HUDEP-2 (cell line): ENCODE results near the gene PDE6D.

Experiments
- DNase-seq, 76 experiments: peaks; one replicate each; lab custom pipeline; 2025; ENCODE audit not compliant: unreplicated experiment in 76 of 76; lab: John Stamatoyannopoulos, UW

PDE6D gene

DNA sequence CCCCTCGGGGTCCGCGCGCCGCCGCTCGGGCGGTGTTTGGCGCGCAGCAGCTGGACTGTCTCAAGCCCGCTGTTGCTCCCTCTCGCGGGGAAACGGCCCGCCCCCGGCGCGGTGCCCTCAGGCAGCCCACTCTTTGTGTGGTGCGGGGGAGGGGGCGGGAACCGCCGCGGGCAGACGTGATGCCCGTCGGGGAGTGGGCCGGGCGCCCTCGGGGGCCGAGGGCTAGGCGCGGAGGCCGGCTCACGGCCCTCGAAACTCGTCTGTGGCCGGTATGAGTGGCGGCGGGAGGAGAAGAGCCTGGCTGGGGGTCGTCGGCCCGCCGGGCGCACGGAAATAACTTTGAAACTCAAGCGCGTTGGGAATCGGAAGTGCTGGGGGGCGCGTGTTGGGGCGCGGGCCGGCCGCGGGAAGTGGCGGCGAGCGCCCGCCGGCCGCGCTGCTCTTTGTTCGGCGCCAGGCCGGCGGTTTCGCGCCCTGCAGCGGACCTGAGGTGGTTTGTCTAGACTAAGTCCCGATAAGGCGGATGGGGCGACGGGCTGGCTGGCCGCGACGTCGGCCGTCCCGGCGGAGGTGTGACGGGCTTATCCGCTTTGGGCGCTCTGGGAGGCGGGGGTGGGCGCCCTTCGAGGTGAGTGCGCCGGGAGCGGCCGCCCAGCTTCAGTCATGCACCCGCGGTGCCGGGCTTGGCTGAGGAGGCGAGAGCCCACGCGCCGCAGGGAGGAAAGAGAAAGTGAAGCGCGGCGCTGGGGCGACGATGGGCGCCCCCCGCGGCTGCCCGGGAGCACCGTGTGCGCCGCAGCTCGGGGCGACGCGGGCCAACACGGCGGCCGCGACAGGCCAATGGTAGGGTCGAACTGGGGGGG is 72.1 kb downstream of the PDE6D start:
- DNase-seq = peak in 15 of 76 experiments; percentile 10 to 47 (median 28)

DNA sequence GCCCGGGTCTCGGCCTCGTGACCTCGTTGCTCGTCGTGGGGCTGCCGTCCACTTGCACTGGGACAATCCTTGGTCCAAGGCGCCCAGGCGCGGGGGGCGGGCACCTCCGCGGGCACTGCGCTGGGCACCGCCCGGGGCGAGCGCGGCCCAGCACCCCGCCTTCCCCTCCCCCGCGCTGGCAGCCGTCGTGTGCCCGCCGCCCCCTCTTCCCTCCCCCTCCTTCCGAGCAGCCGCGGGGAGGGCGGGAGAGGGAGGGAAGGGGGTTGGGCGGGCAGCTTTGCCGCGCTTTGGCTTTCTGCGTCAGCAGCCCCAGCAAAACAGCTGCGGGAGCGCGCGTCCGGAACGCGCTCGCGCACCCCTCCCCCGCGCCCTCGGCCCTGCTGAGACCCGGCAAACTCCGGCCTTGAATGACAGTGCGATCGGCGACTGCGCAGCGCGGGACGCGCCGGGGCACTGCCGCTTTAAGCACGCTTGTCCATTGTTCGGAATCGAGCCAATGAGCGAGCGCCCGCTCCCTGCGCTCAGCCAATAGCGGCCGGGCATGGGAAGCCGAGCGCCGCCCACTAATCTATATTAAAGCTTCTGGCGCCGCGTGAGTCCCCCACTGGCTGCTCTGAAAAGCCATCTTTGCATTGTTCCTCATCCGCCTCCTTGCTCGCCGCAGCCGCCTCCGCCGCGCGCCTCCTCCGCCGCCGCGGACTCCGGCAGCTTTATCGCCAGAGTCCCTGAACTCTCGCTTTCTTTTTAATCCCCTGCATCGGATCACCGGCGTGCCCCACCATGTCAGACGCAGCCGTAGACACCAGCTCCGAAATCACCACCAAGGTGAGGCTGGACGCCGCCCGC is 72.9 kb downstream of the PDE6D start, which contains the start of gene PTMA:
PTMA (plus strand) TSS at position 599 of the 846 bp plus-strand sequence; CDS start at position 781, 182 bp downstream.
- DNase-seq = peak; percentile 83 to 100 (median 99)

DNA sequence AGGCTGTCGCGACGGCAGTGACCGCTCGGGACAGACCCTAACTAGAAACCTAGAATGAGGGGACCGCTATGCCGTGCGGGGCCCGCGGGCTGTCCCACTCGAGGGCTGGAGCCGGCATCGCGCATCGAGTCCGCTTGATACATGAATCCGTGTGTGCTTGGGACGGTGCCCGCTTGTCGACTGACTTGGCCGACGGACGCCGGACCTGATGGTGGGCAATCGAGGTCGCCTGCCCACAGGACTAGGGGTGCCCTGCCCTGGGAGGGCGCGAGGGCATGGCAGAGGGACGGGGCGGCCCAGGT is 73.5 kb downstream of the PDE6D start:
- peak in 28 of 76 experiments; percentile 21 to 95 (median 64) for DNase-seq

DNA sequence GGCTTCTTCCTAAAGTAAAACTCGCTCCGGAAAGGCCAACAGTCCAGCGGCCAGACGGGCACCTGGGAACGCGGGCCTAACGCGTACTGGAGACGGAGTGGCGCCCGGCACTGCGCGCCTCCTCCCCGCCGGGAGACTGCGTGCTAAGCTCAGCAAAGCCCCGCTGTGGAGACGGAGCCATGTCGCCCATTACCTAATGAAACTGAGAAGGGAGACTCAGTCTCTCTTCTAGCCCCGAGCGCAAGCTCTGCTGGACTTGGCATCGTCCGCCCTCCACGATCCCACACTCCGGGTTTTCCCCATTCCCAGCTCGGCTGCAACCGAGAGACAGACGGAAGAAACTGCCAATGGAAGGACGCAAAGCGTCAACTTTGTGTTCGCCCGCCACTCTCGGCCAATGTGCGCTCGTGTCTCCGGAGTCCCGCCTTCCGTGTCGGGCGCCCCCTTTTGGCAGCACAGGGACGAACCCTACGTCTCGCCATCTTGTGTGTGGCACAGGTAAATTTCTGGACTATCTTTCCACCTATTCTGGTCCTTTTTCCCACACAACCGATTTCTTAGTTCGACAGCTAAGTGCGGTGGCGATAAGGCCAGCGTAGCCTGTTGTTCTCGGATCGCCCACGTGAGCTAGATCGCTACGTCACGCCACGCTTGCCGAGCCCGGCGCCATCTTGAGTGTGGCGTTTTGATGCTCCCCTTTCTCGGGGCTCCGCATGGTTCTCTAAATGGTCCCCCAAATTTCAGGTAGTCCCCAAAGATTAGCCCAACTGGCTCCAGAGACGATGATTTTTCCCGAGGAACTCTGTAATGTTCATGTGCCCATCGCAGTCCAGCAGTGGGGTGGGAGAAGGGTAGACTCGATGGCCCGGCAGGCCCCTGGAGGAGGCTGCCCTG is 74.1 kb downstream of the PDE6D start:
- peak; percentile 38 to 98 (median 95) for DNase-seq

DNA sequence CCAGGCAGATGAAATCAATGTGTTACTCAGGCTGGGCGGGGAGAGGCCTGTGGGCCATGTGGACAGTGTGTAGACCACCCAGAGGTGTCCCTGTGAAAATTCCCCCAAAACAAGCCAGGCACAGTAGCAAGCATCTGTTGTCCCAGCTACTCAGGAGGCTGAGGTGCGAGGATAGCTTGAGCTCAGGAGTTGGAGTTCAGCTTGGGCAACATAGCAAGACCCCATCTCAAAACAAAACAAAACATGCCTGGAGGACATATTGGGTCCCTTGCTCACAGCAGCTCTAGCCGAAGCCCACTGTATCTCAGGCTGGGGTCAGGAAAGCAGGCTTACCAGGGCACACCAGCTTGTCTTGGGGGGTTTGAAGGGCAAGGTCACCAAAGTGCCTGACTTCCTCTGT is 77.1 kb downstream of the PDE6D start:
- DNase-seq = no peak

DNA sequence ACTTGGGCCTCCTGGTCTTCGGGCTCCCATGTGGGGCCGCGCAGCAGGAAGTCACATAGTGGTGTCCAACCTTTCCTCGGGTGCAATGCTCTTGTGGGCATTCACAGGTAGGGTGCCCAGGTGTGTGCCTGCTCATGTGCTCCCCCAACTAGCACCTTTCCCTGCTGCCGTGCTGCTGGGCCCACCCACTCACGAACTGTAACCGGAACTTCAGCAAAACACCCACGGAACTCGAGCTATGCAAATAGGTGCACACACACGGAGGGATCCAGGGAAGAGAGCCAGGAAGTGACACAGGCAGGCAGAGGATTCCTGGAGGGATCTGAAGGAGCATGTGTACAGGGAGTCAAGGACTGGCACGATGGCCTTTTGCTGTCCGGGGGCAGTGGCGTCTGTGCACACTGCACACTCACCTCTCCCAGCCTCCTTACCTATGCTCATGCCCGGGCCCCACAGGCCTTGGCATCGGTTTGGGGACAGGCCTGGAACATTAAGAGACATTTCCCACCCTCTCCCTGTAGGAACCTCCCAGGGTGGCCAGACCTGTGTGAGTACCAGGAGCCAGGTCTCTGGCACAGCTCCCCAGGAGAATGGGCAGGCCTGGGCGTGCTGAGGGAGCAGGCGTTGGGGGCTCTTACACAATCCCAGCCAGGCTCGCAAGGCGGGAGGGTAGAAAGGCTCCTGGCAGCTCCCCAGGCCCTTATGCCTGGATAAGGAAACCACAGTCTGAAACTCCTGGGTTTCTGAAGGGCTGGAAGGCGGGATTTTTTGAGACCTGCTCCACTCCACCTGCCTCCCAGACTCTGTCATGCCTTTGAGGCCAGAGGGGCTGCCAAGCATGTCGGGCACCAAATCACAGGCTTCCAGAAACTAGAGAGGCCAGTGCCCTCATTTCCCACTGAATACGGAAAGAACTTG is 79.4 kb downstream of the PDE6D start:
- DNase-seq = no peak

DNA sequence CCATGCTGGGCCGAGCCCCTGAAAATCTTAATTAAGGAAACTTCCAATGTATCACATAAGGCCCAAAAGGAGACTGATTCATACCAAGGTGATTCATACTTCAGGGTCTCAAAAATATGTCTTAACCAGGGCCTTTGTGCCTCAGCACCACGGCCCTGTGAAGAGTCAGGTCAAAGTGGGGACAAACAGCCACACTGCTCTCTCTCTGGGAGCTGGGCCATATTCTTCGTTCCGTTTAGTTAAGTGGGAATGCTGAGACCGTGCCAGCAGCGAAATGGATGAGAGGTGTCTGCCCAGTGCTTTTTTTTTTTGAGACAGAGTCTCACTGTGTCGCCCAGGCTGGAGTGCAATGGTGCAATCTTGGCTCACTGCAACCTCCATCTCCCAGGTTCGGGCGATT is 82.1 kb downstream of the PDE6D start:
- no peak for DNase-seq

DNA sequence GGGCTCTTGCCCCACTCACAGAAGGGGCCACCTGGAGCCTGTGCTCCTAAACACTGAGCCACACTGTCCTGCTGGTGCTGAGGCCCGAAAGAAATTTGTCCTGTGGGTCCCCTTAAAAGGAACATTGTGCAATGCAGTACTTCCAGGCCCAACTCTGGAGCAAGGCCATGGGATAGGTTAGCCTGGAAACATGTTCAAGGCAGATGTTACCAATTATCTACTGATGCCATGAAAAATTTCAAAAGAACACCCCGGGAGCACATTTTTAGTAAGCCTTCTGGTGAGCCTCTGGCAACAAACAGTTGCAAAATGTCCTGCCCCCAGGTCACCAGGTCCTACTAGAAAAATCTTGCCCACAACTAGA is 85.1 kb downstream of the PDE6D start:
- no peak for DNase-seq

DNA sequence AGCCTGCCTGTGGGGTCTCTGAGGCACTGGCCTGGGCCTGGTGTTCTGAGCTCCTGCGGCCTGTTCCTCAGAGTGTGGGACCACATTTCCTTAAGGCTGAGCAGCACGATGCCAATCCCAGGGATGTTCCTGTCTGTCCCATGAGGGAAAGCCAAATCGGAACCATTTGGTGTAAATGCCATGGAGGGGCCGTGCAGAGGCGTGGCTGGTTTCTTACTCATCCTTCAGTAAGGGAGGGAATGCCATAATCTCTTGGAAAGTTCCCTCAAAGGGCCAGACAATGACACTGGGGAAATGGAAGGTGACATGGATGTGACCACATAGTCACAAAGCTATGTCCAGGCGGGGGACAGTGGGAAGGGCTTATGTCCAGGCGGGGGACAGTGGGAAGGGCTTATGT is 87.1 kb downstream of the PDE6D start:
- DNase-seq = no peak

DNA sequence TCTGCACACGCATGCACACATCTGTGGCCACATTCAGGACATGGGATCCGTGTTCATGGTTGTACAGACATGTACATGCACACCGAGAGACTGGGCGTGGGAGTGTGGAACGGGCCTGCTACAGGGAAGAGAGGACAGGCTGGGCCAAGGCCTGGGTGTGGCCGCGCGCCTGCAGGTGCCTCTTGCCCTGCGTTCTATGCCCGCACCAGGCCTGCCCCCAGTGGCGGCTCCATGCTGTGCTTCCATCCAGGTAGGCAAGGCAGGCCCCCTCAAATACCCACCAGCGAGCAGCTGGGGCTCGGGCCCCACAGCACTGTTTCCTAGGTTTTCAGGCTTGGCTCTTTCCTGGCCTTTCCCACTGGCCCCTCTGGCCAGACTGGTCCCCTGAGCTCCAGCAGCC is 88.2 kb downstream of the PDE6D start:
- no peak for DNase-seq

DNA sequence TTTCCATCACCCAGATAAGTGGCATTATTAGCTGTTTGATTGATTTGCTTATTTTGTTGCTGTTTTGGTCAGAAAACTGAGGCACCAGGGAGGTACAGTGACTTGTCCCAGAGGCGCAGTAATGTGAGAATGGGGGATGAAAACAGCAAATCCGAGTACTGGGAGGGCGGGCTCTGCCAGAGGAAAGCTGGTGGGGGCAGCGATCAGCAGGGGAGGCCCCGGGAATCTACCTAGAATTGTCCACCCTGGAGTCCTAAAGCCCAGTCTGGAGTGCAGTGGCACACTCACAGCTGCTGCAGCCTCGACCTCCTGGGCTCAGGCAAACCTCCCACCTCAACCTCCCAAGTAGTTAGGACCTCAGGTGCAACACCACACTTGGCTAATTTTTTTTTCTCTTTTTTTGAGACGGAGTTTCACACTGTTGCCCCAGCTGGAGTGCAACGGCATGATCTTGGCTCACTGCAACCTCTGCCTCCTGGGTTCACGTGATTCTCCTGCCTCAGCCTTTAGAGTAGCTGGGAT is 89.8 kb downstream of the PDE6D start:
- DNase-seq = no peak

DNA sequence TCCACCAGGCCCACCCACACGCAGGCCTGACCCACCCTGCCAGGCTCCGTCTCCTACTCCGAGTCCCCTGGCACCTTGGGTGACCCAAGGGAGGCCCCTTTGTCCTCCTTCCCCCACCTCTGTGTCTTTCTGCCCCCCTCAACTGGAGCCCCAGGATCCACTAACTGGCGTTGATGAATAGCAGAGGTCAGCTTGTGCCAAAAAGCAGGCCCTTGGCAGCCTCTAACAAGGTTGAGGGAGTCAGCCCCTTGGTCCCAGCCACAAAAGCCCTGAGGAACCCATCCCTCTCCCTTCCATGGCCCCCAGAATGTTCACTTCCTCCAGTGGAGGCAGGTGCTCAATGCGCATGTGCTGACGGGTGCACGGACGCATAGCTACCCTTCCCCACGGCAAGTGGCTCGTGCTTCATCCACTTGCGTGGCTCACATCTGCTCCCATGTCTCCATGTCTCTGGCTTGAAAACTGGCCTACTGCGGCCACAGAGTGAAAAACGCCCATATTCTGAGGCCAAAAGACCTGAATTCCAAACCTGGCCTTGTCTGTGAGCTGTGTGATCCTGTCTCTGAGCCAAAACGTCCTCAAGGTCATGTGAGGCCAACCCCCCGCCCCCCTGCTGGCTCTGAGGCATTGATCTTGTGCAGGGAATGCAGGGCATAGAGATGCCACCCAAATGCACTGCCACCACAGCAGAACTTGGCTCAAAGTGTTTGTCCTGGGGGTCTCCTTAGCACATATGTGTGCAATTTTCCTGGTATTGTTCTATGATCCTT is 91.8 kb downstream of the PDE6D start:
- no peak for DNase-seq

DNA sequence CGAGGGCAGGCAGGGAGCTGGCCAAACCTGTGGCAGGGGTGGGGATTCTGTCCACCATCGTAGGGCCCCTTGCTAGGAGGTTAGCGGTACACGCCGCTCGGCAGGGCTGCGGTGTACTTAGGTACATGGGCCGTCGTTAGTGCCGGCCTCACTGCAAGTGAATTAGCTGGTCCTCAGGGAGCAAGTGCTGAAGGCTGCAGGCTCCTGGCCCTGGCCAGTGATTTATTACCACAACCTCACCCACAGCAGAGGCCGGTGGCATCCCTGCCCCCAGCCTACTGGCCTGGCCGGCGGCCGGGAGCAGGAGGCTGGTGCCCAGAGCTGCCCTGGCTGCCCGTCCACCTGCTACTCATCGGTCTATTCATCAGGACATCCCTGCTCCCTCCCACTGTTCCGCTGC is 92.4 kb downstream of the PDE6D start:
- DNase-seq = no peak

DNA sequence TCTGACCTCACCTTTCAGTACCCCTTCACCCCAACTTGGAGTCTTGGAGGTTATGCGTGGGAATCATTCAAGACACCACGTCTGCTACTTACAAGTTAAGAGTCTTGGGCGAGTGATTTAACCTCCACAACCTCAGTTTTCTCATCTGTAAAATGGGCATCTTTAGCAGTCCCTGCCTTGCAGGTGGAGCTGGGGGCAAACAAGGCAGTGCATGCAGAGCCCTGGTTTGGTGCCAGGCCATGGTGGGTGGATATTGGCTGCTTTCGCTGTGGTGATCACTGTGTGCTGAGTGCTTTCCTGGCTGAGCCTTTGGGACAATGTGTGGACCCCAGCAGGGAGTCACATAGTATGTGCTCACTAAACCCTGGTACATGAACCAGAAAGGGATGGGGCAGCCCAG is 93.1 kb downstream of the PDE6D start:
- no peak for DNase-seq

DNA sequence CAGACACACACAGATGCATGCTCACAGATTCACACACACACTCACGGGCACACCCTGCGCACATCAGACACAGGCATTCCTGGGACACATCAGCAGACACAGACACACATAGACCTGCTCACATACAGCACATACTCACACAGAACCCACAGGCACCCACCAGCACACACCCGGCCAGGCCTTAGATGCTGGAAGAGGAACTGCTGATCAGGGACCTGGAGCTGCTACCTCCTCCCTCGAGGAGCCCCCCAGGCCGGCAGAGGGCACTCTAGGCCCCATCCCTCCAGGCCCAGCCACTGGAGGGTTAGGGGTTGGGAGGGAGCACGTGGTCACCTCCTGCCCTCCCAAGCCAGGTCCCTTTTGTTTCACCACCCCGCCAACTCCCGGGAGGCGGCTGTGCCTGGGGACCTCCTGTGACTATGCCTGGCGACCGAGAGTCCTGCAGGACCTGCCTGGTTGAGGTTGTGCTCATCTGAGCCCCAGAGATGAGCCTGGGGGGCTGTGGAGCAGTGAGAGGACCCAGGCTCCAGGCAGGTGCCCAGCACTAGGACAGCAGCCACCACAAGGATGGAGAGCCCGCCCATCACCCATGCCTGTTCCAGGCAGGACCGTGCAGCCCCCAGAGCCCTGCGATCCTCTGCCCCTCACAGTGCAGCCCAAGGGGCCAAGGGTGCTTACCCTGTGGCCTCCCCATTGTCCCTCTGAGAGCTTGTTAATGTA is 93.8 kb downstream of the PDE6D start:
- DNase-seq = peak in 73 of 76 experiments; percentile 5 to 83 (median 63)

DNA sequence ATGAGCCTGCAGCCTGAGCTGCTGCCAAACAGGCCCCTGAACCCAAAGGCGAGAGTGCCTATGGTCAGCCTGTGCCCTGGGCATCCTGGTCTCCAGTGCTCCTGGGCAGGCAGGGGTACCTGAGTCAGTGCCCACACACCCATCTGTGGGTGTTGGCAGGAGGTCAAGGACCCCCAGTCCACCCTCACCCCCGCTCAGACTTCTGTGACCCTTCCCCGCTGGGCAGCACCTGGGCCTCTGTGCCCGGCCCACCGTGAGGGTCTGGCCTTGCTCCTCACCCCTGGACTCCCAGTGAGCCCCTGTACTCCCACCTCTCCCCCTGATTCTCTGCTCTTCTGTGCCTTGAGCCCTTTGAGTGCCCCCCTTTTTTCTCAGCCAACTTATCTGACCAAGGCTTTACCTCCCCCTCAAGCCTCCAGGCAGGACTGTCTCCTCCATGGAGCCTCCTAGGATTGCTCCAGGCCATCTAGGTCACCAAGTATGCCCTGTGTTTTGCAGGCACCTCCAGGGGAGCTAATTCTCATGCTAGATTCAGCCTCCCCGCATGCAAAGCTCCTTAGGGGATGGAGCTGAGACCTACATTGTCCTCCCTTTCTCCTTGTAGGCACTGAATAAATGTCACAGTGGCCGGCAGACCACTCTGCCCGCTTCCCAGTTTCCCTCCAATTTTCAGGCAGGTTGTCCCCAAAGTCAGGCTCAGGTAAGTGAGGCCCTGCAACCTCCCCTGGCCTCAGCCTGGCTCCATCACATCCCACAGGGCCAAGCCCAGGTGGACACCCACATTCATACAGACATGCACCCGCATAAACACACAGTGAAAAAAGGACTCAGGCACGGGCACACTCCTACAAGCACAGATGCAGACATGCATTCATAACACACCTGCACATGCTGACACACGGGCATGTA is 94.6 kb downstream of the PDE6D start:
- no peak for DNase-seq
